Activated CD8-positive, alpha-beta memory T cell treated with anti-CD3 and anti-CD28 coated beads, Interleukin-2, amount 50 U/mL, for 24 hours (primary cell): ENCODE results near the gene RAP1GAP2.
"Not testable (repeated sequence)": the region's sequence is repeated elsewhere in the genome, so short reads cannot be mapped to it uniquely, and the experiment has no call there.

ENCODE experiments used
- DNase-seq: peaks from one replicate; pipeline ENCODE4 v3.0.0-alpha.2; 2020; ENCODE audit errors: extremely low read depth

The RAP1GAP2 gene

GRCh38 chr17:3022197-3022596 lies 226.0 kb downstream of the RAP1GAP2 start:
- DNase-seq: no peak

- DNase-seq: no peak
Observed at GRCh38 chr17:3024346-3024745, 228.1 kb downstream of the RAP1GAP2 start.

- DNase-seq: no peak
Observed at GRCh38 chr17:3025421-3026124, 229.3 kb downstream of the RAP1GAP2 start.

- DNase-seq: no peak
Observed at GRCh38 chr17:3026125-3026855, 230.1 kb downstream of the RAP1GAP2 start.

- DNase-seq: no peak
Observed at GRCh38 chr17:3026856-3027751, 230.9 kb downstream of the RAP1GAP2 start.

GRCh38 chr17:3027786-3028532 lies 231.7 kb downstream of the RAP1GAP2 start:
- DNase-seq: no peak

- DNase-seq: no peak
Observed at GRCh38 chr17:3029213-3029913, 233.1 kb downstream of the RAP1GAP2 start.

- no peak for DNase-seq
Observed at GRCh38 chr17:3030096-3030495, 233.9 kb downstream of the RAP1GAP2 start.

GRCh38 chr17:3030852-3031470 lies 234.7 kb downstream of the RAP1GAP2 start:
- not testable (repeated sequence) for DNase-seq

GRCh38 chr17:3032258-3033247 lies 236.3 kb downstream of the RAP1GAP2 start:
- DNase-seq: no peak

- DNase-seq: no peak
Observed at GRCh38 chr17:3033248-3033640, 237.0 kb downstream of the RAP1GAP2 start.

- DNase-seq: no peak
Observed at GRCh38 chr17:3033741-3034577, 237.7 kb downstream of the RAP1GAP2 start.

- DNase-seq: no peak
Observed at GRCh38 chr17:3034578-3034920, 238.3 kb downstream of the RAP1GAP2 start.

- DNase-seq: no peak
Observed at GRCh38 chr17:3035256-3035967, 239.2 kb downstream of the RAP1GAP2 start.

- no peak for DNase-seq
Observed at GRCh38 chr17:3035968-3036280, 239.7 kb downstream of the RAP1GAP2 start.

- no peak for DNase-seq
Observed at GRCh38 chr17:3036800-3037199, 240.6 kb downstream of the RAP1GAP2 start.

GRCh38 chr17:3037259-3037658 lies 241.0 kb downstream of the RAP1GAP2 start:
- no peak for DNase-seq

GRCh38 chr17:3038941-3039340 lies 242.7 kb downstream of the RAP1GAP2 start:
- no peak for DNase-seq
